Peyer's patch (tissue), 4 donors: ENCODE measurements around the gene GHRL. TPM values are rescaled to one million over a fixed set of nuclear protein-coding genes. Genes with fewer than 3 reads are reported as not detected.
A peak's percentile ranks its signal among the peaks of the same experiment; 100 is the strongest.

Source experiments
- DNase-seq, 3 donors: peaks; one replicate each; pipeline ENCODE4 v3.0.0-alpha.2; 2017 to 2019
- H3K27ac ChIP-seq, 4 donors: fragments of 200-600 bp; sonication (generic); one replicate each; pipeline ENCODE4 v1.5.1; 2016 to 2019
- H3K27me3 ChIP-seq, 2 donors: fragments of 200-600 bp; sonication (generic); one replicate each; pipeline ENCODE4 v1.5.1; 2019
- H3K36me3 ChIP-seq, 3 donors: fragments of 200-600 bp; sonication (generic); one replicate each; pipeline ENCODE4 v1.5.1; 2016 to 2019
- H3K4me1 ChIP-seq, 4 donors: fragments of 200-600 bp; sonication (generic); one replicate each; pipeline ENCODE4 v1.5.1; 2016 to 2019
- H3K4me3 ChIP-seq, 4 donors: fragments of 200-600 bp; sonication (generic); 1 replicate in 3 of 4; 2 replicates in 1 of 4; pipeline ENCODE4 v1.5.1; 2016 to 2019; ENCODE audit warnings: mild to moderate bottlenecking in 1 of 4
- H3K9me3 ChIP-seq, 4 donors: fragments of 200-600 bp; sonication (generic); one replicate each; pipeline ENCODE4 v1.5.1; 2016 to 2019; ENCODE audit warnings: mild to moderate bottlenecking in 1 of 4
- POLR2A ChIP-seq, 2 donors: fragments of 450-650 bp; IDR thresholded peaks; one replicate each; pipeline ENCODE4 v1.5.1; 2017; ENCODE audit warnings: antibody characterized with exemption in 2 of 2, mild to moderate bottlenecking in 2 of 2, moderate library complexity in 2 of 2
- total RNA-seq, 4 donors: library from RNA; depleted of rRNA; stranded (reverse); fragments of >200 nt; gene quantifications; one replicate each; pipeline ENCODE4 v1.1.0, GENCODE V29; 2016
- TF ChIP-seq, protein P1 (sequence below), 6 experiments: fragments of 450-650 bp in 4 of 6; fragments of 200-600 bp in 2 of 6; sonication (generic) in 1 of 6; IDR thresholded peaks; one replicate each; pipeline ENCODE4 v1.5.1; 2017 to 2019; ENCODE audit warnings: antibody characterized with exemption in 6 of 6, mild to moderate bottlenecking in 3 of 6, moderate library complexity in 1 of 6

Gene GHRL
- total RNA-seq, 4 donors from 2014 or later: 1.6 to 2.9 TPM; not detected in 2

GRCh38 chr3:10284496-10284895 lies 8.3 kb downstream of the GHRL start:
- Histone ChIP-seq H3K4me1 (no peaks in the 10 kb centered on the region), H3K36me3 (peaks cover 0 to 46% (median 0%) of the 10 kb centered on the region in 3 donors), H3K27me3 (no peaks in the 10 kb centered on the region), H3K4me3 (no peak overlapping the region), H3K9me3 (no peaks in the 10 kb centered on the region), H3K27ac (no peak overlapping the region)
- DNase-seq: no peak
- no peak for TF ChIP-seq POLR2A (IDR thresholded peaks at IDR 0.05)
- TF ChIP-seq, protein P1, sequence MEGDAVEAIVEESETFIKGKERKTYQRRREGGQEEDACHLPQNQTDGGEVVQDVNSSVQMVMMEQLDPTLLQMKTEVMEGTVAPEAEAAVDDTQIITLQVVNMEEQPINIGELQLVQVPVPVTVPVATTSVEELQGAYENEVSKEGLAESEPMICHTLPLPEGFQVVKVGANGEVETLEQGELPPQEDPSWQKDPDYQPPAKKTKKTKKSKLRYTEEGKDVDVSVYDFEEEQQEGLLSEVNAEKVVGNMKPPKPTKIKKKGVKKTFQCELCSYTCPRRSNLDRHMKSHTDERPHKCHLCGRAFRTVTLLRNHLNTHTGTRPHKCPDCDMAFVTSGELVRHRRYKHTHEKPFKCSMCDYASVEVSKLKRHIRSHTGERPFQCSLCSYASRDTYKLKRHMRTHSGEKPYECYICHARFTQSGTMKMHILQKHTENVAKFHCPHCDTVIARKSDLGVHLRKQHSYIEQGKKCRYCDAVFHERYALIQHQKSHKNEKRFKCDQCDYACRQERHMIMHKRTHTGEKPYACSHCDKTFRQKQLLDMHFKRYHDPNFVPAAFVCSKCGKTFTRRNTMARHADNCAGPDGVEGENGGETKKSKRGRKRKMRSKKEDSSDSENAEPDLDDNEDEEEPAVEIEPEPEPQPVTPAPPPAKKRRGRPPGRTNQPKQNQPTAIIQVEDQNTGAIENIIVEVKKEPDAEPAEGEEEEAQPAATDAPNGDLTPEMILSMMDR (IDR thresholded peaks at IDR 0.05): no peak

GRCh38 chr3:10283638-10284037 lies 9.1 kb downstream of the GHRL start:
- Histone ChIP-seq H3K27ac (no peak overlapping the region), H3K4me1 (no peaks in the 10 kb centered on the region), H3K36me3 (peaks cover 0 to 52% (median 0%) of the 10 kb centered on the region in 3 donors), H3K4me3 (no peak overlapping the region), H3K27me3 (no peaks in the 10 kb centered on the region), H3K9me3 (no peaks in the 10 kb centered on the region)
- no peak for DNase-seq
- no peak for TF ChIP-seq POLR2A (IDR thresholded peaks at IDR 0.05)
- TF ChIP-seq, protein P1 (IDR thresholded peaks at IDR 0.05): no peak

DNA sequence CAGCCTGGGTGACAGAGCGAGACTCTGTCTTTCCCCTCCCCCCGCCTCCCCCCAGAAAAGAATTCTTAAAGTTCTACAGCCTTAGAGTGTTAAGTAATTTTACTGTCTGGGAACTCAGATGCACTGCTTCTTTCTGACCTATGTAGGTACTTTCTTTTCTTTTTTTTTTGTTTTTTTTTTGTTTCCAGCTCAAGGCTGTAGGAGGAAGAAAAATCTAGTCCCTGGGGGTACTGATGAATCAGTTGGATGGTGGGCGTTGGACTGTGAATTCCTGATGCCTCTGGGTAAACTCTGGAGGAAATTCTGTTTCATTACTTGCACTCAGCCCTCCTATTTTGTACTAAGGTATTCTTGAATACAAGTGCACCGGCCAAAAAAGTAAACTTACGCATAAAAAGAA lies 10.8 kb downstream of the GHRL start:
- Histone ChIP-seq H3K27me3 (no peaks in the 10 kb centered on the region), H3K4me3 (no peak overlapping the region), H3K36me3 (peaks cover 0 to 63% (median 0%) of the 10 kb centered on the region in 3 donors), H3K9me3 (no peaks in the 10 kb centered on the region), H3K4me1 (no peaks in the 10 kb centered on the region), H3K27ac (no peak overlapping the region)
- no peak for TF ChIP-seq POLR2A (IDR thresholded peaks at IDR 0.05)
- TF ChIP-seq, protein P1 (IDR thresholded peaks at IDR 0.05): no peak
- no peak for DNase-seq

DNA sequence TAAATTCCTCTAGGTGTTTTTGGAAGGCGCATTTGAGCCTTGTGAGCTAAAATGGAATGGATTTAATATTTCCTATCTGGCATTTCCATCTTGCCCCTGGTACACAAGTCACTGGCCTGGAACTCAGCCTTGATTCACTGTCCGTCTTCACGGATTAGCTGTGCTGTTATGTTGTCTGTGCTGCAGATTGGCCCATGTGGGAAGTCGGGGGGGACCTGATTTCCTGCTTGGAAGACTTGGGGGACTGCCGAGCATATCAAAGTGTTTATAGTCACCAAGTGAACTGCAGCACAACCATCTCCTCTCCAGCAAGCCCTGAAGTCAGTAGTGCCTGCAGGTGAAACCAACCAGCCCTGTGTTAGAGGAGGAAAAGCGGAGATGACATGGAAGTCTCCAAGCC lies 12.2 kb downstream of the GHRL start:
- Histone ChIP-seq H3K27ac (no peak overlapping the region), H3K9me3 (no peaks in the 10 kb centered on the region), H3K4me1 (no peaks in the 10 kb centered on the region), H3K27me3 (no peaks in the 10 kb centered on the region), H3K36me3 (peaks cover 0 to 75% (median 0%) of the 10 kb centered on the region in 3 donors), H3K4me3 (no peak overlapping the region)
- no peak for TF ChIP-seq POLR2A (IDR thresholded peaks at IDR 0.05)
- TF ChIP-seq, protein P1 (IDR thresholded peaks at IDR 0.05): no peak
- peak in 1 of 3 donors; percentile 31 for DNase-seq

DNA sequence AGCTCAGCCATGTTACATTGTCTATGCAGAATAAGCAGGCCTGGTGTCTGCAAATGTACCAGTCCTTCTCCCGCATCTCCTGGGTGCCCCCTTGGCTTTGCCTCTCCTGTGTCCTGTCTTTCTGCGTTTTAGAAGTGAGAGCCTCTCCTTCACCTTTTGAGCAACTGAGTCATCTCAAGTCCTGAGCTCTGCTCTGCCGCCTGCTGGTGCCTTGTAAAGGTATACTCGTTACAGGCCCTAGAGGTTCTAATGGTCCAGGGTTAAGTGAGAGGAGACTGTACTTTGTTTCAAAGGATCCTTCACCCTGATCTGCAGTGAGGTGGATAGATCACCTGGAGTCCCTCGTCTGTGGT lies 12.6 kb downstream of the GHRL start:
- Histone ChIP-seq H3K4me3 (no peak overlapping the region), H3K4me1 (no peaks in the 10 kb centered on the region), H3K36me3 (peaks cover 0 to 76% (median 0%) of the 10 kb centered on the region in 3 donors), H3K27ac (no peak overlapping the region), H3K27me3 (no peaks in the 10 kb centered on the region), H3K9me3 (no peaks in the 10 kb centered on the region)
- TF ChIP-seq, protein P1 (IDR thresholded peaks at IDR 0.05): peak in 1 of 6 experiments; percentile 14
- no peak for TF ChIP-seq POLR2A (IDR thresholded peaks at IDR 0.05)
- DNase-seq: peak in 1 of 3 donors; percentile 42
